HG03175 (cell line): ENCODE data around the gene SEMA6D.

Experiments
- ATAC-seq: cut with Tn5 transposase; IDR thresholded peaks from one replicate; pipeline ENCODE4 v1.9.1; 2021; ENCODE audit warnings: mild to moderate bottlenecking, moderate library complexity; ENCODE audit not compliant: unreplicated experiment

Gene SEMA6D

DNA sequence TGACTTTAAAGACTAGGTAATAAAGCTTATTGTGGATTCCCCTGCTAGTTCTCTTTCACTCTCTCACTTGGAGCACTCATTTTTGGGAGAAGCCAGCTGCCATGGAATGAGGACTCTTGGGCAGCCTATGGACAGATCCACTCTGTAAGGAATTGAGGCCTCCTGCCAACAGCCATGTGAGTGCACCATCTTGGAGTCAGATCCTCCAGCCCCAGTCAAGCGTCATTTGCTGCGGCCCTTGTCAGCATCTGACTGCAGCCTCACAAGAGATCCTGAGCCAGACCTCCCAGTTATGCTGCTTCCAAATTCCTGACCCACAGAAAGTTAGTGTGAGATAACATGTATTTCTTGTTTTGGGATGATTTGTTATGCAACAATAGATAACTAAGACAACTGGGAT lies 101.9 kb downstream of the SEMA6D start:
- no peak for ATAC-seq

DNA sequence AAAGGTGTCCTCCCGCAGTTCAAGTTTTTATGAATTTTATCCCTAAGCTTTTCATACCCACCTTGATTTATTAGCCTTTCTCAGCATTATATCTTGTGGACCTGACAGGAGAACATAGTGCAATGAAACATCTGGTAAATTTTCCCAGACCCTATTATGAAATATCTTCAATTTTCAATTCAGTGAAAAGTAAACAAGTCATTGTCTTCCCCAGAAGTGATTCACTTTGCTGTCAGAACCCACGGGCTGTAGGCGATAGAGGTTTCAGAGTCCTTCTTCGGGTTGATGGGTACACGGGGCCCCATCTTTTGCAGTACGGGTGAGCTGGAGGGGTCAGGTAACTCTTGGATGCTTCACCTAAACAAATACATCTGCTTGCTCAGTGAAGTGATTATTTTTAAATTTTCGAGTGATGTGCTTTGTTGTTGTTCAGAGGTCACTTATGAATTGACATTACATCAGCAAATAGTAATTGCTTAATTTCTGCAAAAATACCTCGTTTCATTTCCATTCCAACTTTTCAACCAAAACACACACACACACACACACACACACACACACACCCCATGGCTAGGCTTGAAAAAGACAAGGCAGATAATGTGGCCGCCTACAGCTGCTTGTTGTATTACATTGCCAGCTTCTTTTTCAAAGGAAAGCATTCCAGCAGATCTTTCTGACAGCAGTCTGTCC lies 102.9 kb downstream of the SEMA6D start:
- ATAC-seq, result no peak

DNA sequence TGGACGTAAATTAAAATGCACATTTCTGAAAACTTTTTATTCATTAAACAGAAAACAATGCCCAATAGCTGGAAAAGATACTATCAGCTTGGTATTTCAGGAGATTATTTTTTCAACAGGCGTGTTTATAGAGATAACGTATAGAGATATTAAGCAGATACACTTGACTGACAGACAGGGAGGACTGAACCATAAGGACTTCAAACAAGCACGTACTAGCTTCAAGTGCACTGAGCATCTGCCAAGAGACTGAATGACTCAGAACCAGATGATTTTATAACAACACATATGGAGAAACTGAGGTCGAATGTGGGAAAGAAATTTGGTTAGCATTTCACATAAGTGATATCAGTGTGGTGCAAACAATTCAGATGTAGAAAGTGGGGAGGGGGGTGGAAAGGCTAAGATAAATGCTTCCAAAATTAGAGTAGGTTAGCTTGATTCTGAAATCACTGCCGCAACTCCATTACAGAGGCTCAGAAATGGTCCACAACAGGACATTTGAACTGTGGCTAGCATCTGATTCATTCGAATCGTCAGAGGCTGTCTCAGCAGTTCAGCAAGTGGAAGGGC lies 103.5 kb downstream of the SEMA6D start:
- ATAC-seq, result no peak

DNA sequence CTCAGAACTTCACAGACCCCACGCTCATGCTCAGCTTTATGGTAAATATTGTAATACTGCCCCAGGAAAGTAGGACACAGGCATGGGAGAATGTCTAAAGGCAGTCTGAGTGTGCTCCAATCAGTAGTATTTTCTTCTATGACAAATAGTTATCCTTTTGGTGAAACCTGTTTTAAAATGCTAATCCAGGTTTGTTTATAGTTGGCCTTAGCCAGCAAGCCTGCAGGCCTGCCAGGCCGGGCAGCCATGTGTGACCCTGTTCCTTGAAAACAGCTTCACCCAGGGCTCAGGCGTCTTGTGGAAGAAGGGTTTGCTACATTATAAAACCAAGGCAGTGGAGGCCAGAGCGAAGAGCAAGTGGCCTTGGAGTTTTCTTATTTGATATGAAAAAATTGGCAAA lies 104.7 kb downstream of the SEMA6D start:
- ATAC-seq, result no peak
